IPS DF 4.7 (cell line): ENCODE results near the gene BMAL1.
"Not testable (repeated sequence)": the region's sequence is repeated elsewhere in the genome, so short reads cannot be mapped to it uniquely, and the experiment has no call there.

ENCODE experiments used
- DNase-seq: peaks from one replicate; pipeline ENCODE4 v3.0.0-alpha.2; 2013; ENCODE audit warnings: low spot score; ENCODE audit errors: extremely low read depth

The BMAL1 gene

DNA sequence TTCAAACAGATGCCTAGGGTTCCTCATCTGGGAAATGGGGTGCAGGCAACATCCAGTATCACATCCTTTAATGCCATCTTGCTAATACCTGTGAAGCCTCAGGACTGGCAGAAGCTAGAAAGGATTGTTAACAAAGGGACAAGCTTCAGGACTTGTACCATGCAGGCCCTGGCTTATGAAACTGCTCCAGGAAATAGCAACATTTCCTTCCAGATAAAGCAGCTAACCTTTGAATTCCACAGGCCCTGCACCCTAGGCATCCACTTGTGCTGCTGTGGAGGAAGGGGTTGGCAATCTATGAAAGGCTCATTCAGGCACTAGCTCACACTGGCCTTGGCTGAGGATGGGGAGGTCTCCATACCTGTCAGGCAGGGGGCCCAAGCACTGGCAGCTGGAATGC is 98.2 kb downstream of the BMAL1 start:
- no peak for DNase-seq

GRCh38 chr11:13376402-13376801 is 98.8 kb downstream of the BMAL1 start:
- no peak for DNase-seq

GRCh38 chr11:13376838-13377237 is 99.2 kb downstream of the BMAL1 start:
- DNase-seq, result no peak

- no peak for DNase-seq
Observed at GRCh38 chr11:13378316-13378715, 100.7 kb downstream of the BMAL1 start.

GRCh38 chr11:13380731-13381130 is 103.1 kb downstream of the BMAL1 start:
- DNase-seq, result no peak

- DNase-seq, result no peak
Observed at GRCh38 chr11:13382751-13383150, 105.2 kb downstream of the BMAL1 start.

DNA sequence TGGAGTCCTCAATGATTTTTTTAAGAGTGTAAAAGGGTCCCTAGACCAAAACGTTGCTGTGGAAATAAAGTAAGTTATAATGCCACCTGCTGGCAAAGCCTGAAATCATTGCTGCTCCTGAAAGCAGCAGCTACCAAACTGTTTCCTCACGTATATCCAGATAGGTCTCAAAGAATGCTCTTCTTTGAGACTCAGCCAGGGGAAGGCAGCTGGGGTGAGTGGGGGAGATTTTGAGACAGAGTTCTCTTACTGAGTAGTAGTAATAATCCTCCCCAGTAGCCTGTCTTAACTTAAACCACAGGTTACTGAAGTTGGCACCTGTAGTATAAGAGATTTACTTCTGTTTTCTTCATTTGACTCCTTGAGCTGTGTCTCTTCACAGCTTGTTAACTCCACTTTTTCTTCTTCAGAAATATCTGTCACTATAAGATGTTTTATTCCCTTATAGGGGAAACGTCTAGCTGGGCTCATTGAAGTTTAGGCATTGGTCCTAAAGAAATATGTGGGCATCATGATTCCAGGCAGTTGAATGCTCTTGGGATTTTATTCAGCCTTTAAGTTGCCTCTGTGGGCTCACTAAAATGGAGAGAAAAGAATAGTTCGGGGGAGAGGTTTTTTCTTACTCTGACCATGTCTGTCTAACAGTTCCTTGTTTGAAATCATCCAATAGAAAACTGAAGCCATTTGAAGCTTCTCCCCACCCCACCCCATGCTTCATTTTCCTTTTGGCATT is 107.5 kb downstream of the BMAL1 start:
- no peak for DNase-seq

GRCh38 chr11:13386567-13386966 is 109.0 kb downstream of the BMAL1 start:
- no peak for DNase-seq

- DNase-seq, result no peak
Observed at GRCh38 chr11:13388741-13389140, 111.2 kb downstream of the BMAL1 start.

GRCh38 chr11:13391217-13391616 is 113.6 kb downstream of the BMAL1 start:
- DNase-seq, result no peak

GRCh38 chr11:13398335-13398734 is 120.7 kb downstream of the BMAL1 start:
- DNase-seq, result not testable (repeated sequence)

GRCh38 chr11:13405220-13405619 is 127.6 kb downstream of the BMAL1 start:
- no peak for DNase-seq

- no peak for DNase-seq
Observed at GRCh38 chr11:13415201-13415600, 137.6 kb downstream of the BMAL1 start.

DNA sequence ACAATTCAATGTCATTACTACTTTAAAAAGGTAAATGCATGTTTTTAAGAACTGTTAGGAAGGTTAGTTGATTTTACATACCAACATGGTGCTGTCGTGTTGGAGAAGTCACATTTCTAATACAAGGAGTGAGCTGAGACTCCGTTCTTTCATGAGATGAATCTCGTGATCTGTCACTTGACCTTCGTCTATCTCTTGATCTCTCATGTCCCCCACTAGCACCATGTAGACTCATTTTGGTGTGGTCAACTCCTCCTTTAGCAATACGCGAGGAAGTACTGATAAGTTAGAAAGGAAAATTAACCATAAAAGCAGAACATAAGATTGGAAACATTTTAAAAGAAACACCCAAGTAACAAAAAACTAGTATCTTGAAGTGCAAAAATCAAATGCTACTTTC is 144.0 kb downstream of the BMAL1 start:
- no peak for DNase-seq

GRCh38 chr11:13423372-13423771 is 145.8 kb downstream of the BMAL1 start:
- no peak for DNase-seq

- DNase-seq, result no peak
Observed at GRCh38 chr11:13427440-13427839, 149.8 kb downstream of the BMAL1 start.

DNA sequence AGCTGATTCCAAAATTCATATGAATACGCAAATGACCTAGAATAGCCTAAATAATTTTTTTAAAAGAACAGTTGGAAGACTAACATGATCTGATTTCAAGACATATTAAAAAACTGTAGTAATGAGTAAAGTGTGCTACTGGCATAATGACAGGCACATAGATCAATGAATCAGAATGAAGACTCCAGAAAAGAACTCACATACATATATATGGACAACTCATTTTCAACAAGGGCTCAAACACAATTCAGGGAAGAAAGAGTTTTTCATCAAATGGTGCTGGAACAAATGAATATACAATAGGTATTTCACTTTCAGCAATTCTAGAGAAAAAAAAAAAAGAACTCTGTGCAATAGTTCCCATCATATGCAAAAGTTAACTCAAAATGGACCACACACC is 151.7 kb downstream of the BMAL1 start:
- DNase-seq, result no peak

DNA sequence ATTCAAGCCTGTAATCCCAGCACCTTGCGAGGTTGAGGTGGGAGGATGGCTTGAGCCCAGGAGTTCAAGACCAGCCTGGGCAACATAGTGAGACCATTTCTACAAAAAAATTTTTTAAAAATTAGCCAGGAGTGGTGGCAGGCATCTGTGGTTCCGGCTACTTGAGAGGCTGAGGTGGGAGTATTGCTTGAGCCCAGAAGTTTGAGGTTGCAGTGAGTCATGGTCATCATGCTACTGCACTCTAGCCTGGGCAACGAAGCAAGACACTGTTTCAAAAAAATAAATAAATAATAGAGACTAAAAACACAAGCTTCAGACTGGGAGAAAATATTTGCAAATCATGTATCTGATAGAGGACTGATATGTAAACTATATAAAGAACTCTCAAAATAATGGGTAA is 152.2 kb downstream of the BMAL1 start:
- no peak for DNase-seq

DNA sequence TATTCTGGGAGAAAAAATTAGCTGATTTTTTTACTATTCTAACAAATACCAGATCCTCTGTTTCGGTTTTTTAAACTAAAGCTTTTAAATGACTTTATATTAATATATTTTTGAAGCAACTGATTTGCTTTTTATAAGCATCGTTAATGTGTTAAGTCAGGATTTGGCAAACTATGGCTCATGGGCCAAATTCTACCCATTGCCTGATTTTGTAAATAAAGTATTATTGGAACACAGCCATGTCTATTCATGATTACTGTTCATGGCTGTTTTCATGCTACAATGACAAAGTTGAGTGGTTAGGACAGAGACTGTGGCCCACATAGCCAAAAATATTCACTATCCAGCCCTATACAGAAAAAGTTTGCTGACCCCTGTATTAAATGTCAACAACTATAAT is 155.8 kb downstream of the BMAL1 start:
- no peak for DNase-seq

GRCh38 chr11:13434247-13435205 is 156.9 kb downstream of the BMAL1 start:
- no peak for DNase-seq

GRCh38 chr11:13436836-13437235 is 159.2 kb downstream of the BMAL1 start:
- not testable (repeated sequence) for DNase-seq
